Neutrophil (primary cell): ENCODE data around the gene VIT.

Source experiments
- H3K27ac ChIP-seq: fragments of 200-600 bp; sonication (generic); 2 replicates; pipeline ENCODE4 v1.5.1; 2016; ENCODE audit warnings: mild to moderate bottlenecking, moderate library complexity
- H3K27me3 ChIP-seq: fragments of 200-600 bp; sonication (generic); 2 replicates; pipeline ENCODE4 v1.6.0; 2016; ENCODE audit warnings: mild to moderate bottlenecking
- H3K36me3 ChIP-seq: fragments of 200-600 bp; sonication (generic); 2 replicates; pipeline ENCODE4 v1.5.1; 2017
- H3K4me1 ChIP-seq, 2 experiments: fragments of 200-600 bp in 1 of 2; sonication (generic) in 1 of 2; 1 replicate in 1 of 2; 2 replicates in 1 of 2; pipeline versions ENCODE4 v1.5.1 to v1.6.1; 2013 to 2016; ENCODE audit warnings: low read depth in 1 of 2, low read length in 1 of 2, mild to moderate bottlenecking in 1 of 2, moderate library complexity in 1 of 2; ENCODE audit not compliant: control insufficient read depth in 1 of 2, insufficient read depth in 1 of 2
- H3K4me3 ChIP-seq, 2 experiments: fragments of 200-600 bp in 1 of 2; sonication (generic) in 1 of 2; 1 replicate in 1 of 2; 2 replicates in 1 of 2; pipeline ENCODE4 v1.5.1; 2013 to 2016; ENCODE audit warnings: low read depth in 1 of 2, low read length in 1 of 2, mild to moderate bottlenecking in 1 of 2, moderate library complexity in 1 of 2
- H3K9me3 ChIP-seq: fragments of 200-600 bp; sonication (generic); 2 replicates; pipeline ENCODE4 v1.5.1; 2016
- CTCF ChIP-seq: fragments of 200-600 bp; sonication (generic); IDR thresholded peaks from 2 replicates; pipeline ENCODE4 v1.5.1; 2016; ENCODE audit warnings: antibody characterized with exemption

Gene VIT

GRCh38 chr2:36713310-36713709, 16.8 kb downstream of the VIT start:
- H3K9me3 ChIP-seq: no peaks in the 10 kb centered on the region
- no peak for TF ChIP-seq CTCF
- no peaks in the 10 kb centered on the region for H3K4me1 ChIP-seq

DNA sequence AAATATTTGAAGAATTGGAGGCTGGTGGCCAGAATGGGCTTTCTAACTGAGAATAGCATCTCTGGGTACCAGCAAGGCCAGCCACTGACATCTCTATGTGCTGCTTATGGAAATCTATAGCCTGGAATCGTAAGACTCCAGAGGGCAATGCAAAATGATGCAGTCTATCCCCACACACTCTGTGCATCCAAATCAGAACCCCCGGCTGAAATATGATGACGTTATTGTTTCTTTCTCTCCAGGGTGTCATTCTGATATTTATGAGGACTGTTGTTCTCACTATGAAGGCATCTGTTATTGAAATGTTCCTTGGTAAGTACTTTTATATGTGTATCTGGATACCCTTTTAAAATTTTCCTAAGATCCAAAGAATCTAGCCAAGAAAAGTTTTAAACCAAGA, 19.6 kb downstream of the VIT start:
- no peaks in the 10 kb centered on the region for H3K9me3 ChIP-seq
- TF ChIP-seq CTCF: no peak
- H3K27ac ChIP-seq: no peak overlapping the region
- no peaks in the 10 kb centered on the region for H3K36me3 ChIP-seq
- H3K4me3 ChIP-seq: no peak overlapping the region
- no peaks in the 10 kb centered on the region for H3K27me3 ChIP-seq
- no peaks in the 10 kb centered on the region for H3K4me1 ChIP-seq

More at GRCh38 chr2:36713310-36713709, 16.8 kb downstream of the VIT start:
- no peak overlapping the region for H3K4me3 ChIP-seq
- H3K27me3 ChIP-seq: no peaks in the 10 kb centered on the region
- no peak overlapping the region for H3K27ac ChIP-seq
- no peaks in the 10 kb centered on the region for H3K36me3 ChIP-seq

GRCh38 chr2:36717603-36718266, 21.2 kb downstream of the VIT start:
- TF ChIP-seq CTCF: no peak
- no peaks in the 10 kb centered on the region for H3K4me1 ChIP-seq
- H3K9me3 ChIP-seq: no peaks in the 10 kb centered on the region
- H3K27ac ChIP-seq: no peak overlapping the region
- no peaks in the 10 kb centered on the region for H3K36me3 ChIP-seq
- H3K27me3 ChIP-seq: no peaks in the 10 kb centered on the region
- H3K4me3 ChIP-seq: no peak overlapping the region

GRCh38 chr2:36727550-36727949, 31.0 kb downstream of the VIT start:
- Histone ChIP-seq H3K9me3 (no peaks in the 10 kb centered on the region), H3K27me3 (no peaks in the 10 kb centered on the region), H3K36me3 (no peaks in the 10 kb centered on the region), H3K4me1 (no peaks in the 10 kb centered on the region), H3K4me3 (no peak overlapping the region), H3K27ac (no peak overlapping the region)
- no peak for TF ChIP-seq CTCF

DNA sequence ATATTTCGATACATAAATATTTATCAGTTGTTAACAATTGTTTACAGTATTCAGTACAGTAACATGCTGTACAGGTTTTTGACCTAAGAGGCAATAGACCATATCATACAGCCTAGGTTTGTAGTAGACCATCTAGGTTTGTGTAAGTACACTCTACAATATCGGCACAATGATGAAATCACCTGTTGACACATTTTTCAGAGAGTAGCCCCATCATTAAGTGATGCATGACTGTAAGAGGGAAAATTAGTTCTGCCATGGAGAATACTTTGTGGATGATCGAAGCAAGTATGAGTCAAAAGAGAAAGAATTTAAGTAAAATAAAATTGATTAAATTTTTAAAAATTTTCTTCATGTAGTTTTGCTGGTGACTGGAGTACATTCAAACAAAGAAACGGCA, 32.6 kb downstream of the VIT start:
- Histone ChIP-seq H3K9me3 (no peaks in the 10 kb centered on the region), H3K36me3 (no peaks in the 10 kb centered on the region), H3K27ac (no peak overlapping the region), H3K4me3 (no peak overlapping the region), H3K4me1 (no peaks in the 10 kb centered on the region), H3K27me3 (no peaks in the 10 kb centered on the region)
- no peak for TF ChIP-seq CTCF
